Dedifferentiated amniotic fluid mesenchymal stem cell (primary cell): ENCODE measurements around the gene PDK1.

Experiments used
- DNase-seq: peaks from one replicate; pipeline ENCODE4 v3.0.0-alpha.2; 2016; ENCODE audit errors: extremely low spot score

The PDK1 gene

GRCh38 chr2:172597176-172597842 is 41.4 kb downstream of the PDK1 start:
- DNase-seq, result no peak

GRCh38 chr2:172599947-172600346 is 44.1 kb downstream of the PDK1 start:
- DNase-seq, result no peak

DNA sequence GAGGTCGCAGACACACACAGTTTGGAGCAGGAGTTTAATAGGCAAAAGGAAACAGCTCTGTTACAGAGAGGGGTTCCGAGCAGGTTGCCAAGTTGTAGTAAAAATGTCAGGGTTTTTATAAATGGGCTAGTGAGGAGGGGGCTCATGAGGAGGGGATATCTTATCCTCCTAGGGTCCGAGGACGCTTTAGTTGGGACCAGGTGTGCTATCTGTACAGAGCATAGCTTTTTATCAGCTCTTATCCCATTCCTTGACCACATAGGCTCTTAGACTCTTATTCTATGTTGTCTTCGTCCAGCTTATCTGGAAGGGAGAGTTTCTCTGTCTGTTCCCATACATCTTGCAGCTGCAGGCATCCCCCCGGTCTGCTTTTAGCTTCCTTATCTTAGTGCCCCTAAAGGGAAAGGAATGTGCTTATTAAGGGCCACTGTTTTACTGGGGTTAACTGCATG is 44.7 kb downstream of the PDK1 start:
- no peak for DNase-seq

- DNase-seq, result no peak
Measured at GRCh38 chr2:172606285-172606684, 50.4 kb downstream of the PDK1 start.

GRCh38 chr2:172607379-172607928 is 51.6 kb downstream of the PDK1 start:
- DNase-seq, result no peak

- no peak for DNase-seq
Measured at GRCh38 chr2:172609488-172609887, 53.6 kb downstream of the PDK1 start.

DNA sequence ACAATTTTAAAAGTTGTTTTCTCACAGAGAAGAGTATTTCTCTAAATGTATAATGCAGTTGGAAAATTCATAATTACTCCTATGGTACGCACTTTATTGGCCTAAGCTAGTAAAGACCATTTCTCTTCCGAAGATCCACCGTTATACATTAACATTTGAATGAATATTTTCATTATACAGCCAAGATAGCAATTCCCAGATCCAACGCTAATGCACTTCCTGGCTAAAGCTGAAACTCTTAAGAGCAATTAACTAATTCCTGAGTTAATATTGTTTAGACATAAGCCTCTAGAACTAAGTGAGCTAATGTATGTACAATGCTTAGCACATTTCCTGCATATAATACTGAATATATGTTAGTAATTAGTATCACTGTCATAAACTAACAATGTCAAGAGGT is 56.2 kb downstream of the PDK1 start:
- no peak for DNase-seq

DNA sequence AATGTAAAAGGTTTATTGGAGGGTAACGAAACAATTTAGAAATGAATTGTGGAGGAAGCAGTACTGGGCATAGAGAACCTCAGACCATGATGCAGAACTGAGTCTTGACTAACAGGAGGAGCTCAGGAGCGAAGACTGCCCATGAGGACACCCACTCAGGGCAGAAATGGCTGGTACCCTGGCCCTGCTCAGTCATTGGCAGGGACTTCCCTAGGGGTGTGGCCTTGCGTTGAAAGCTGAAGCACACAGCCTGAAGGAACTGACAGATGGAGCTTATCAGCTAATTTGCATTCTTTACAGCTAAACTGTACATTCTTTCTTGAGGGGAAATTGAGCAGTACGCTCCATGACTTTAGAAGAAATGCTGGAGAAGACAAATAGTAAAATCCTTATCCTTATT is 57.1 kb downstream of the PDK1 start:
- no peak for DNase-seq

GRCh38 chr2:172613615-172614231 is 57.8 kb downstream of the PDK1 start:
- no peak for DNase-seq

GRCh38 chr2:172614932-172615331 is 59.0 kb downstream of the PDK1 start:
- DNase-seq, result no peak

GRCh38 chr2:172615727-172616261 is 59.9 kb downstream of the PDK1 start:
- no peak for DNase-seq

DNA sequence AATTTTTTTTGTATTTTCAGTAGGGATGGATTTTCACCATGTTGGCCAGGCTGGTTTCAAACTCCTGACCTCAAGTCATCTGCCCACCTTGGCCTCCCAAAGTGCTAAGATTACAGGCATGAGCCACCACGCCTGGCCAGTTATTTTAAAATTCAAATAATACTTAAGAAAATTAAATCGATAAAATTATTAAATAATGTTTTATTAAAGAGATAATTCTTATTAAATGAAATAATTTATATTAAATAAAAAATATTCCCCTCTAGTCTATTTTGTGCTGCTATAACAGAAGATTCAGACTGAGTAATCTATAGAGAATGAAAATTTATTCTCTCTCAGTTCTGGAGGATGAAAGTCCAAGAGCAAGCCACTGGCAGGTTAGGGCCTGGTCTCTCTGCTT is 61.2 kb downstream of the PDK1 start:
- DNase-seq, result no peak

DNA sequence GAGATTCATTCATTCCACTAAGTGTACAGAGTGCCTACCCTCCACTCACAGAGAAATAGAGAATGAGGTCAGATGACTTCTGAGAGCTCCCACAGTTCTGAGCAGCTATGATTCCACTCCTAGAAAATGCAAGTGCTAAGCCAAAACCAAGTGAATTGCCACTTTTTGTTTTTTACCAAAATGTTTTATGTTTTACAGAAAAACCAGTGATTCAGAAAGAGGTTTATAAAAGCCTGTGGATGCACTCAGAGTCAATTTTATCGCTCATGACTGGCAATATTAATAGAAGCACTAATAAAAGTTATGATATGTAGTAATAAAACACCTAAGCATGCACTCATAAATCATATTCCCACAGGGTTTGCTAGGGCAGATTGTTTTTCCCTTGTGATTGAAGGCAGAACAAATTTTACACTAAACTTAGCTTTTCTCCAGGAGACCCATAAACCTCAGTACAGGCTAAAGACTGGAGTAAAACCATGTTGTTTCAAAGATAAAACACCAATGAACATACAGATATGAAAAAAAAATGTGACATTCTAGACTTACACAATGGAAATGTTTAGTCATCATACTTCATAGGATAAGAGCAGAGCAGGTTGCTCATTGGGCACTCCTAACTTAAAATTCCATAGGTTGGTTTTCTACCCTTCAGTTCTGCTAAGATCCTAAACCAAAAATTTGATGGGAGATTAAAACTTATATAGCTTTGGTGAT is 67.5 kb downstream of the PDK1 start:
- peak; percentile 74 for DNase-seq

GRCh38 chr2:172624996-172625395 is 69.1 kb downstream of the PDK1 start:
- DNase-seq, result no peak

DNA sequence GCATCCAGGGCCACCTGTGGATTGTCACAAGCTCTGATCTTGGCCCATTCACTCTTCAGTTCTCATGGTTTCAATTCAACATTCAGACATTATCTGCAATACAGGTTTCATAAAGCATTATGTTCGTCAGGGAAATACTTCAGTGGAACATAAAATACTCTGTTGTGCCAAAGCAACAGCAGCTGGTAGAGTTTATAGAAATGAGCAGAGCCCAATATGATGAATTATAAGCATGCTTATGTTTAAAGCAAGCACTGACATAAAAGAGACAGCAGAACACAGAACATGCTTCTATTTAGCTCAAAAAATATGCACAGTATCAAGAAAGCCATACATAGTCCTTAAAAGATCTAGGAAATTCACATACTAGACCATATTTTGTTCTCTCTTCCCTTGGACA is 71.3 kb downstream of the PDK1 start:
- no peak for DNase-seq

GRCh38 chr2:172628085-172628484 is 72.2 kb downstream of the PDK1 start:
- DNase-seq, result no peak

DNA sequence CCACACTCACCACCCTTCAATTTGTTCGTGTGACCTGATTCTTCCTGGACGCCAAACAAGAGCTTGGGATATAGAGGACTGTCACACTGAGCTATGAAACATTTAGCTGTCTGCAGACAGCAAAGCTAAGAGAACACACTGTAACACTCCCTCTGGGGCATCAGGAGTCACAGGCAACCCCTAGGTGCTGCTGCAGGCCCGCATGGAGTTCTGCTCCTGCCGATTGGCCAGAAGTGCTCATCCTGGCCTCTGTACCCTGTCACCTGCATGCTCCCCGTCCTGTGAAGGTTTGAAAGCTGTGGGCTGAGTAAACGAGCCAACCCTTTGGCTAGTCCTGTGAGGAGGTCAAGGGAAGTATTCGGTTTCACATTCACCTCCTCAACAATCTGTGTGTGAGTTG is 73.7 kb downstream of the PDK1 start:
- no peak for DNase-seq

- DNase-seq, result no peak
Measured at GRCh38 chr2:172630181-172630580, 74.3 kb downstream of the PDK1 start.

DNA sequence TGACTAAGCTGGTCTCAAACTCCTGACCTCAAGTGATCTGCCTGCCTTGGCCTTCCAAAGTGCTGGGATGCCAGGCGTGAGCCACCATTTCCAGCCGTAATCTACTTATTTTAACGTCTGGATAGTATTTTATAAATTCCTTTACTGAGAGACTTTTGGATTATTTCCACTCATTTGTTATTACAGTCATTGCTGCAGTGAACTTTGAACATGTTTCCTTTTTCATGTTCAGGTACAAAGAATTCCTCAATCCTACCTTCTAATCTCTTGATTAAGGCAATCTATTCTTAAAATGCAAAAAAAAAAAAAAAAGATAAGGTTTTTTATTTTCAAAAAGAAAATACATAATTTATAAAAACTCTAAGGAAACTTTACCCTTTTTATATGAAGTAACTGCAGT is 78.6 kb downstream of the PDK1 start:
- no peak for DNase-seq

DNA sequence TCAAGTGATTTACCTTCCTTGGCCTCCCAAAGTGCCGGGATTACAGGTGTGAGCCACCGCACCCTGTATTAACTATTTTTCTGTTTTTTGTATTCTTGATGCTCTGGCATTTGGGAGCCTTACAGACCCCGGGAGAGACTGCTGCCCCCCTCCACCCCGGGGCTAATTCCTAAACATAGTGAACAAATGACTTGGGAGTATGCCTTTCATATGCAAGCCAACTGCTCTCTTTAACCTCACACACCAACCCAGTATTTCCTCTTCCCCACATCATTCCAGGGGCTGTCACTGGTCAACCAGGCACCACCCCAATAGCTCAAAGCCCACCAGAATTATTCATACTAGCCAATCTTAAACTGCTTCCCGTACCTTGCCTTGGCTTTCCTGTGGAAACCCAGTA is 79.7 kb downstream of the PDK1 start:
- DNase-seq, result no peak

GRCh38 chr2:172639256-172639655 is 83.4 kb downstream of the PDK1 start:
- no peak for DNase-seq

- DNase-seq, result no peak
Measured at GRCh38 chr2:172639823-172640222, 83.9 kb downstream of the PDK1 start.

- no peak for DNase-seq
Measured at GRCh38 chr2:172640389-172640788, 84.5 kb downstream of the PDK1 start.
